ENCODE data around the gene ACVR1C. TPM values are rescaled to one million over a fixed set of nuclear protein-coding genes. Genes with fewer than 3 reads are reported as not detected.
"Not testable (repeated sequence)": the region's sequence is repeated elsewhere in the genome, so short reads cannot be mapped to it uniquely, and the experiment has no call there.

ACVR1C gene
- total RNA-seq, 1 experiment from 2014 or later: not detected

- in situ Hi-C loops (cut with HindIII; ENCODE audit: low pct_unique_long_range_greater_than_20kb, low sequenced_read_pairs) (no loop called here), intact Hi-C loops (cut with micrococcal nuclease; ENCODE audit: unreplicated experiment) (no loop called here)
- Histone ChIP-seq H3K36me3 (ENCODE audit: control insufficient read depth, insufficient read depth, low read length) (no peaks in the 10 kb centered on the region), H3K27ac (ENCODE audit: low read length) (no peak overlapping the region), H3K4me1 (ENCODE audit: control insufficient read depth, insufficient read depth, low read length) (no peaks in the 10 kb centered on the region), H3K27me3 (ENCODE audit: control insufficient read depth, insufficient read depth, low read length) (no peaks in the 10 kb centered on the region), H3K4me3 (ENCODE audit: low read depth in 2 of 2, low read length in 2 of 2) (no peak overlapping the region), H3K9me3 (ENCODE audit: control insufficient read depth, insufficient read depth, low read depth, low read length) (no peaks in the 10 kb centered on the region)
- ChIA-PET CTCF (no interaction called here), POLR2A (no interaction called here)
- BruUV-seq (replicated peaks): no TSS peak
- TF ChIP-seq REST (IDR thresholded peaks at IDR 0.05; ENCODE audit: insufficient read depth in 1 of 2, low read depth in 2 of 2, low read length in 1 of 2) (no peak), SIN3A (IDR thresholded peaks at IDR 0.05; ENCODE audit: borderline replicate concordance, insufficient read depth, low read depth, low read length) (no peak), TCF7L2 (IDR thresholded peaks at IDR 0.05; ENCODE audit: low read depth, low read length) (no peak), POLR2AphosphoS5 (IDR thresholded peaks at IDR 0.05; ENCODE audit: low read depth, low read length) (no peak)
- TF ChIP-seq, protein P1, sequence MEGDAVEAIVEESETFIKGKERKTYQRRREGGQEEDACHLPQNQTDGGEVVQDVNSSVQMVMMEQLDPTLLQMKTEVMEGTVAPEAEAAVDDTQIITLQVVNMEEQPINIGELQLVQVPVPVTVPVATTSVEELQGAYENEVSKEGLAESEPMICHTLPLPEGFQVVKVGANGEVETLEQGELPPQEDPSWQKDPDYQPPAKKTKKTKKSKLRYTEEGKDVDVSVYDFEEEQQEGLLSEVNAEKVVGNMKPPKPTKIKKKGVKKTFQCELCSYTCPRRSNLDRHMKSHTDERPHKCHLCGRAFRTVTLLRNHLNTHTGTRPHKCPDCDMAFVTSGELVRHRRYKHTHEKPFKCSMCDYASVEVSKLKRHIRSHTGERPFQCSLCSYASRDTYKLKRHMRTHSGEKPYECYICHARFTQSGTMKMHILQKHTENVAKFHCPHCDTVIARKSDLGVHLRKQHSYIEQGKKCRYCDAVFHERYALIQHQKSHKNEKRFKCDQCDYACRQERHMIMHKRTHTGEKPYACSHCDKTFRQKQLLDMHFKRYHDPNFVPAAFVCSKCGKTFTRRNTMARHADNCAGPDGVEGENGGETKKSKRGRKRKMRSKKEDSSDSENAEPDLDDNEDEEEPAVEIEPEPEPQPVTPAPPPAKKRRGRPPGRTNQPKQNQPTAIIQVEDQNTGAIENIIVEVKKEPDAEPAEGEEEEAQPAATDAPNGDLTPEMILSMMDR (IDR thresholded peaks at IDR 0.05): no peak
- ATAC-seq: no peak
- DNase-seq (ENCODE audit: low read depth, low spot score): no peak
These were observed 54.5 kb downstream of the ACVR1C start for GRCh38 chr2:157574165-157574564.

- Histone ChIP-seq H3K27ac (ENCODE audit: low read length) (no peak overlapping the region), H3K9me3 (ENCODE audit: control insufficient read depth, insufficient read depth, low read depth, low read length) (no peaks in the 10 kb centered on the region), H3K4me1 (ENCODE audit: control insufficient read depth, insufficient read depth, low read length) (no peaks in the 10 kb centered on the region), H3K36me3 (ENCODE audit: control insufficient read depth, insufficient read depth, low read length) (no peaks in the 10 kb centered on the region), H3K4me3 (ENCODE audit: low read depth in 2 of 2, low read length in 2 of 2) (no peak overlapping the region), H3K27me3 (ENCODE audit: control insufficient read depth, insufficient read depth, low read length) (no peaks in the 10 kb centered on the region)
- CTCF ChIA-PET: interaction anchor here (0.5 kb wide), 1 partner anchor 1173 kb away, joined by 3 read pairs; no protein-coding TSS in a partner anchor
- intact Hi-C loops (cut with micrococcal nuclease; ENCODE audit: unreplicated experiment): no loop called here
- in situ Hi-C loops (cut with HindIII; ENCODE audit: low pct_unique_long_range_greater_than_20kb, low sequenced_read_pairs): no loop called here
- no TSS peak for BruUV-seq (replicated peaks)
- POLR2A ChIA-PET: no interaction called here
- TF ChIP-seq TCF7L2 (IDR thresholded peaks at IDR 0.05; ENCODE audit: low read depth, low read length) (no peak), REST (IDR thresholded peaks at IDR 0.05; ENCODE audit: insufficient read depth in 1 of 2, low read depth in 2 of 2, low read length in 1 of 2) (no peak), SIN3A (IDR thresholded peaks at IDR 0.05; ENCODE audit: borderline replicate concordance, insufficient read depth, low read depth, low read length) (no peak), POLR2AphosphoS5 (IDR thresholded peaks at IDR 0.05; ENCODE audit: low read depth, low read length) (no peak)
- TF ChIP-seq, protein P1 (IDR thresholded peaks at IDR 0.05): peak; percentile 41
- no peak for DNase-seq (ENCODE audit: low read depth, low spot score)
- no peak for ATAC-seq
These were observed 55.9 kb downstream of the ACVR1C start for GRCh38 chr2:157572725-157573124.

- H3K36me3 ChIP-seq (ENCODE audit: control insufficient read depth, insufficient read depth, low read length); DNase-seq (ENCODE audit: low read depth, low spot score); CTCF ChIA-PET; BruUV-seq (replicated peaks); H3K4me1 ChIP-seq (ENCODE audit: control insufficient read depth, insufficient read depth, low read length); H3K27me3 ChIP-seq (ENCODE audit: control insufficient read depth, insufficient read depth, low read length); POLR2A ChIA-PET; intact Hi-C loops (cut with micrococcal nuclease; ENCODE audit: unreplicated experiment); ATAC-seq; H3K4me3 ChIP-seq (ENCODE audit: low read depth in 2 of 2, low read length in 2 of 2); H3K9me3 ChIP-seq (ENCODE audit: control insufficient read depth, insufficient read depth, low read depth, low read length); in situ Hi-C loops (cut with HindIII; ENCODE audit: low pct_unique_long_range_greater_than_20kb, low sequenced_read_pairs); H3K27ac ChIP-seq (ENCODE audit: low read length): not testable (repeated sequence)
These were observed 62.0 kb downstream of the ACVR1C start for GRCh38 chr2:157566623-157567022.

GRCh38 chr2:157566113-157566512 is 62.6 kb downstream of the ACVR1C start:
- H3K27ac ChIP-seq (ENCODE audit: low read length); in situ Hi-C loops (cut with HindIII; ENCODE audit: low pct_unique_long_range_greater_than_20kb, low sequenced_read_pairs); DNase-seq (ENCODE audit: low read depth, low spot score); BruUV-seq (replicated peaks); CTCF ChIA-PET; H3K27me3 ChIP-seq (ENCODE audit: control insufficient read depth, insufficient read depth, low read length); H3K9me3 ChIP-seq (ENCODE audit: control insufficient read depth, insufficient read depth, low read depth, low read length); H3K36me3 ChIP-seq (ENCODE audit: control insufficient read depth, insufficient read depth, low read length); ATAC-seq; H3K4me1 ChIP-seq (ENCODE audit: control insufficient read depth, insufficient read depth, low read length); POLR2A ChIA-PET; intact Hi-C loops (cut with micrococcal nuclease; ENCODE audit: unreplicated experiment); H3K4me3 ChIP-seq (ENCODE audit: low read depth in 2 of 2, low read length in 2 of 2): not testable (repeated sequence)
